GM12878 (cell line): Measurements from ENCODE around the gene ASCC3. TPM values are rescaled to one million over a fixed set of nuclear protein-coding genes. Genes with fewer than 3 reads are reported as not detected.

Experiments
- ATAC-seq: fragments of 200-7000 bp; cut with Tn5 transposase; 3 replicates; pipeline ENCODE4 v1.9.1; 2020; ENCODE audit warnings: mild to moderate bottlenecking, moderate library complexity
- BruUV-seq: library from RNA; stranded (reverse); fragments of 400-500 nt; replicated peaks from 2 replicates; lab custom pipeline; 2021; lab: Mats Ljungman, UMichigan
- CTCF ChIA-PET: fragments of 300-600 bp; sonication (Branson Sonifier 250); formaldehyde crosslinking; extraction: SDS; loops from one replicate; lab custom pipeline; 2021; ENCODE audit warnings: inconsistent platforms; lab: Yijun Ruan, JAX
- POLR2A ChIA-PET: fragments of 350-600 bp; formaldehyde crosslinking; extraction: SDS; loops from one replicate; lab custom pipeline; 2021; ENCODE audit warnings: inconsistent platforms; lab: Charles Lee
- RAD21 ChIA-PET: fragments of 300-600 bp; sonication (Branson Sonifier 250); formaldehyde crosslinking; loops from one replicate; lab custom pipeline; 2023; ENCODE audit warnings: antibody characterized with exemption; ENCODE audit not compliant: unreplicated experiment; lab: Charles Lee
- SMC1A ChIA-PET: fragments of 300-600 bp; sonication (Branson Sonifier 250); formaldehyde crosslinking; loops from one replicate; lab custom pipeline; 2023; ENCODE audit not compliant: unreplicated experiment, uncharacterized antibody; lab: Charles Lee
- DNase-seq: peaks from one replicate; pipeline ENCODE4 v3.0.0-alpha.2; 2011; ENCODE audit warnings: low read depth, low spot score
- FAIRE-seq: peaks from 3 replicates; lab custom pipeline; 2011; peaks lifted over from hg19 to GRCh38; lab: Jason Lieb, UNC
- H2AFZ ChIP-seq: 2 replicates; pipeline ENCODE4 v1.6.0; 2011; ENCODE audit warnings: low read depth, low read length, control low read depth; ENCODE audit not compliant: control insufficient read depth
- H3K27ac ChIP-seq: 2 replicates; pipeline ENCODE4 v1.5.1; 2011; ENCODE audit warnings: control low read depth; ENCODE audit not compliant: control insufficient read depth, insufficient read depth
- H3K27me3 ChIP-seq, 2 experiments: replicated peaks in 1 of 2; 2 replicates each; pipeline versions ENCODE4 v1.6.0 to v1.6.1; 2011; ENCODE audit warnings: low read length in 1 of 2; ENCODE audit not compliant: control insufficient read depth in 2 of 2, insufficient read depth in 2 of 2
- H3K36me3 ChIP-seq, 2 experiments: 2 replicates each; pipeline ENCODE4 v1.5.1; 2011; ENCODE audit warnings: low read length in 1 of 2; ENCODE audit not compliant: control insufficient read depth in 2 of 2, insufficient read depth in 2 of 2
- H3K4me1 ChIP-seq: 2 replicates; pipeline ENCODE4 v1.6.1; 2011; ENCODE audit warnings: mild to moderate bottlenecking, low read length, moderate library complexity, mixed read lengths; ENCODE audit not compliant: control insufficient read depth, insufficient read depth
- H3K4me2 ChIP-seq: 2 replicates; pipeline ENCODE4 v1.6.0; 2011; ENCODE audit warnings: control low read depth; ENCODE audit not compliant: control insufficient read depth, insufficient read depth
- H3K4me3 ChIP-seq: fragments of 200-600 bp; sonication (generic); 2 replicates; pipeline ENCODE4 v1.5.1; 2016
- H3K79me2 ChIP-seq: 2 replicates; pipeline ENCODE4 v1.6.0; 2011; ENCODE audit warnings: low read length; ENCODE audit not compliant: control insufficient read depth, insufficient read depth
- H3K9ac ChIP-seq: 2 replicates; pipeline ENCODE4 v1.8.0; 2011; ENCODE audit warnings: low read length, control low read depth, mixed read lengths; ENCODE audit not compliant: control insufficient read depth, insufficient read depth
- H3K9me3 ChIP-seq: replicated peaks from 3 replicates; pipeline ENCODE4 v1.5.1; 2011; ENCODE audit warnings: mild to moderate bottlenecking, low read length; ENCODE audit not compliant: control insufficient read depth, insufficient read depth
- H4K20me1 ChIP-seq: 2 replicates; pipeline ENCODE4 v1.6.0; 2011; ENCODE audit not compliant: control insufficient read depth, insufficient read depth
- EED ChIP-seq: sonication (generic); IDR thresholded peaks from 2 replicates; pipeline ENCODE4 v1.6.1; 2016; ENCODE audit warnings: antibody characterized with exemption, low read depth
- HCFC1 ChIP-seq: fragments of 150-350 bp; IDR thresholded peaks from 2 replicates; pipeline ENCODE4 v1.6.1; 2014; ENCODE audit warnings: low read length
- RBBP5 ChIP-seq: fragments of 200-600 bp; sonication (generic); conservative IDR thresholded peaks from 2 replicates; pipeline ENCODE4 v1.6.1; 2016
- SPI1 ChIP-seq: IDR thresholded peaks from 2 replicates; pipeline ENCODE4 v1.6.1; 2011; ENCODE audit warnings: low read depth, mild to moderate bottlenecking, low read length, moderate library complexity, borderline replicate concordance; ENCODE audit not compliant: insufficient read depth
- TAF1 ChIP-seq: IDR thresholded peaks from 2 replicates; pipeline ENCODE4 v1.6.1; 2011; ENCODE audit warnings: mild to moderate bottlenecking, low read depth, low read length, borderline replicate concordance
- TARDBP ChIP-seq: IDR thresholded peaks from 2 replicates; pipeline ENCODE4 v1.6.1; 2016; ENCODE audit warnings: borderline replicate concordance
- WGBS: methylation state at CpG from one replicate; pipeline ENCODE4 v1.1.6; 2016; ENCODE audit warnings: low lambda C conversion rate; ENCODE audit not compliant: insufficient replicate concordance, insufficient coverage; ENCODE audit errors: missing lambda C conversion rate; 5-methylcytosine and 5-hydroxymethylcytosine counted together
- in situ Hi-C: fragments of 300-500 bp; cut with MboI; formaldehyde crosslinking; loops from 9 replicates; pipeline ENCODE4 v1.14.3; 2018; ENCODE audit warnings: mixed read lengths
- intact Hi-C: fragments of 100-400 bp; cut with micrococcal nuclease; formaldehyde crosslinking; loops from one replicate; pipeline ENCODE4 v1.14.2; 2022; ENCODE audit not compliant: unreplicated experiment
- polyA plus RNA-seq, 11 experiments: library from polyadenylated mRNA; depleted of rRNA in 4 of 11; unstranded in 6 of 11; stranded (reverse) in 5 of 11; fragments of >200 nt; fragmentation: Nextera tagmentation in 4 of 11; fragmentation: Illumina TruSeq in 1 of 11; extraction: Ambion mirVana in 4 of 11; extraction: Trizol in 1 of 11; gene quantifications; 1 replicate in 1 of 11; 2 replicates in 10 of 11; pipeline versions ENCODE4 v1.2.1 to v1.2.3, GENCODE V29; 2011 to 2016; ENCODE audit warnings: inconsistent platforms in 2 of 11, missing spikeins in 2 of 11, low read depth in 1 of 11
- total RNA-seq, 4 experiments: library from RNA; depleted of rRNA in 3 of 4; stranded (reverse); fragments of >200 nt in 3 of 4; fragmentation: Illumina TruSeq in 1 of 4; extraction: Trizol in 1 of 4; gene quantifications; 2 replicates each; pipeline versions ENCODE4 v1.2.1 to v1.2.3, GENCODE V29; 2013 to 2021
- TF ChIP-seq, protein P1 (sequence below): fragments of 450-650 bp; IDR thresholded peaks from 2 replicates; pipeline ENCODE4 v1.6.1; 2016; ENCODE audit warnings: mild to moderate bottlenecking

ASCC3 gene
- total and polyA plus RNA-seq, 10 of the 15 experiments (the other 5 are each of a cell fraction or from before 2014, with no cell fraction given), result 19.9 to 76.2 (median 55.9) TPM

DNA sequence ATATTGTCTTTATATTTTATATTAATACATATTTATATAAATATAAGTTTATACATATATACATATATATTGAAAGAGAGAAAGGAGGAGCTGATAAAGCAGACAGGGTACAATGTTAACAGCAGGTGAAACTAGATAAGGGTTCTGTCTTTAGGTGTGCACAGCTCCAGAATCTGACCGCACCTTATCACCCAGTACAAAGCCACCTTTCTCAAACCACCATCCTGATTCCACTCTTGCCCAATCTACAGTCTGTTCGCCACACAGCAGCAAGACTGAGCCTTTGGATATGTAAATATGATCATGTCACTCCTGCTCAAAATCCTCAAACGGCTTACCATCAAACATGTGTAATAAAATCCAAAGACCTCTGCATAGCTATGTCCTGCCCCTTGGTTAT, 34.7 kb upstream of the ASCC3 start:
- TF ChIP-seq HCFC1 (no peak), EED (no peak), TARDBP (no peak), TAF1 (no peak), RBBP5 (no peak), SPI1 (no peak)
- TF ChIP-seq, protein P1, sequence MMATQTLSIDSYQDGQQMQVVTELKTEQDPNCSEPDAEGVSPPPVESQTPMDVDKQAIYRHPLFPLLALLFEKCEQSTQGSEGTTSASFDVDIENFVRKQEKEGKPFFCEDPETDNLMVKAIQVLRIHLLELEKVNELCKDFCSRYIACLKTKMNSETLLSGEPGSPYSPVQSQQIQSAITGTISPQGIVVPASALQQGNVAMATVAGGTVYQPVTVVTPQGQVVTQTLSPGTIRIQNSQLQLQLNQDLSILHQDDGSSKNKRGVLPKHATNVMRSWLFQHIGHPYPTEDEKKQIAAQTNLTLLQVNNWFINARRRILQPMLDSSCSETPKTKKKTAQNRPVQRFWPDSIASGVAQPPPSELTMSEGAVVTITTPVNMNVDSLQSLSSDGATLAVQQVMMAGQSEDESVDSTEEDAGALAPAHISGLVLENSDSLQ, result no peak
- RAD21 ChIA-PET, result no interaction called here
- H3K4me3 ChIP-seq, result no peak overlapping the region
- no peaks in the 10 kb centered on the region for H3K4me1 ChIP-seq
- CTCF ChIA-PET, result interaction anchor here (0.6 kb wide), 1 partner anchor 234 kb away, joined by 3 read pairs; no protein-coding TSS in a partner anchor
- no TSS peak for BruUV-seq
- no peak overlapping the region for H2AFZ ChIP-seq
- H3K79me2 ChIP-seq, result no peaks in the 10 kb centered on the region
- H3K9ac ChIP-seq, result no peak overlapping the region
- no peaks in the 10 kb centered on the region for H3K36me3 ChIP-seq
- WGBS, result 56% methylated on average over 3 of the region's 3 CpGs
- H3K4me2 ChIP-seq, result no peak overlapping the region
- no peaks in the 10 kb centered on the region for H4K20me1 ChIP-seq
- H3K27ac ChIP-seq, result no peak overlapping the region
- no peak for FAIRE-seq
- no peaks in the 10 kb centered on the region for H3K27me3 ChIP-seq
- SMC1A ChIA-PET, result no interaction called here
- H3K9me3 ChIP-seq, result no peaks in the 10 kb centered on the region
- POLR2A ChIA-PET, result interaction anchor here (0.6 kb wide), 1 partner anchor 11 kb away, joined by 3 read pairs; no protein-coding TSS in a partner anchor
- intact Hi-C loops (no loop called here), in situ Hi-C loops (no loop called here)
- ATAC-seq, result no peak
- DNase-seq, result no peak
